Coronary artery (tissue), 2 donors: Measurements from ENCODE around the gene TNRC18.
"Not testable (repeated sequence)": the region's sequence is repeated elsewhere in the genome, so short reads cannot be mapped to it uniquely, and the experiment has no call there.

Experiments
- DNase-seq: peaks from one replicate; pipeline ENCODE4 v3.0.0-alpha.2; 2017; ENCODE audit warnings: low spot score
- H3K27ac ChIP-seq, 2 donors: fragments of 200-600 bp; sonication (generic); one replicate each; pipeline ENCODE4 v1.5.1; 2016 to 2019
- H3K4me3 ChIP-seq: fragments of 200-600 bp; sonication (generic); 2 replicates; pipeline ENCODE4 v1.5.1; 2016; ENCODE audit warnings: mild to moderate bottlenecking, moderate library complexity
- TF ChIP-seq, protein P1 (sequence below): fragments of 200-600 bp; sonication (generic); IDR thresholded peaks from one replicate; pipeline ENCODE4 v1.5.1; 2019; ENCODE audit warnings: antibody characterized with exemption

TNRC18 gene

DNA sequence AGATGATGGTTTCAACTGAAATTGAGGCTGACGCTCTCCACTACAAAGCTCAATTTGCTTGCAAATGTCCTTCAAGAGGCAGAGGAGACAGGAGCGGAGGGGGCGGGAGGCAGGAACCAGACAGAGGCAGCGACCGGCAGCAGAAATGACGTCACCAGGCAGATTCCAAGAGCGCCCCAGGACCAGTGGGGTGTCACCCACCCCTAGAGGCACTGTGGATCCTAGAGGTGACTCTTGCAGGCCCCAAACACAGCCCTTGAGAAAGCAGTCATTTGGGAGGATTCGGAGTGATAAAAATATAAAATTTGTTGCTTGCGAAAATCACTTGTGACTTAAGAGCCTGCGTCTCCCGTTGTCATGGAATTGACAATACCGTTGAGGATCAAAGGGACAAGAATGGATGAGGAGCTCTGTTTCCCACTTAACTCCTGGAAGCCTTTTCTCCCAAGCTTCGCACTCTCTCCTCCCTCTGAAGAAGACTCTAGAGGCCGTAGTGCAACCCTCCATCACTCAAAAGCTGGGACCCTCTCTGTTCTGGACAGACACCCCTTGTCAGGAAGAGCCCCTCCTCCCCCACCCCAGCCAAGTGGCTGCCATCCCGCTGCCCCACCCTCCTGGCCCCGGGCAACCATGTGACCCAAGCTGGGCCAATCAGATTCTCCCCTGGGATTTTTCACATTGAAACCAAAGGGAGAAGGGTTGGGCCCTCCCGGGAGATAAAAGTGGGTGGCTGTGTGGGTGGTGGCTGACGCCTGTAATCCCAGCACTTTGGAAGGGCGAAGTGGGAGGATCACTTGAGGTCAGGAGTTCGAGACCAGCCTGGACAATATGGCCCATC, 157.2 kb downstream of the TNRC18 start:
- H3K27ac ChIP-seq, result no peak overlapping the region
- TF ChIP-seq, protein P1, sequence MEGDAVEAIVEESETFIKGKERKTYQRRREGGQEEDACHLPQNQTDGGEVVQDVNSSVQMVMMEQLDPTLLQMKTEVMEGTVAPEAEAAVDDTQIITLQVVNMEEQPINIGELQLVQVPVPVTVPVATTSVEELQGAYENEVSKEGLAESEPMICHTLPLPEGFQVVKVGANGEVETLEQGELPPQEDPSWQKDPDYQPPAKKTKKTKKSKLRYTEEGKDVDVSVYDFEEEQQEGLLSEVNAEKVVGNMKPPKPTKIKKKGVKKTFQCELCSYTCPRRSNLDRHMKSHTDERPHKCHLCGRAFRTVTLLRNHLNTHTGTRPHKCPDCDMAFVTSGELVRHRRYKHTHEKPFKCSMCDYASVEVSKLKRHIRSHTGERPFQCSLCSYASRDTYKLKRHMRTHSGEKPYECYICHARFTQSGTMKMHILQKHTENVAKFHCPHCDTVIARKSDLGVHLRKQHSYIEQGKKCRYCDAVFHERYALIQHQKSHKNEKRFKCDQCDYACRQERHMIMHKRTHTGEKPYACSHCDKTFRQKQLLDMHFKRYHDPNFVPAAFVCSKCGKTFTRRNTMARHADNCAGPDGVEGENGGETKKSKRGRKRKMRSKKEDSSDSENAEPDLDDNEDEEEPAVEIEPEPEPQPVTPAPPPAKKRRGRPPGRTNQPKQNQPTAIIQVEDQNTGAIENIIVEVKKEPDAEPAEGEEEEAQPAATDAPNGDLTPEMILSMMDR, result no peak
- no peak for DNase-seq
- no peak overlapping the region for H3K4me3 ChIP-seq

DNA sequence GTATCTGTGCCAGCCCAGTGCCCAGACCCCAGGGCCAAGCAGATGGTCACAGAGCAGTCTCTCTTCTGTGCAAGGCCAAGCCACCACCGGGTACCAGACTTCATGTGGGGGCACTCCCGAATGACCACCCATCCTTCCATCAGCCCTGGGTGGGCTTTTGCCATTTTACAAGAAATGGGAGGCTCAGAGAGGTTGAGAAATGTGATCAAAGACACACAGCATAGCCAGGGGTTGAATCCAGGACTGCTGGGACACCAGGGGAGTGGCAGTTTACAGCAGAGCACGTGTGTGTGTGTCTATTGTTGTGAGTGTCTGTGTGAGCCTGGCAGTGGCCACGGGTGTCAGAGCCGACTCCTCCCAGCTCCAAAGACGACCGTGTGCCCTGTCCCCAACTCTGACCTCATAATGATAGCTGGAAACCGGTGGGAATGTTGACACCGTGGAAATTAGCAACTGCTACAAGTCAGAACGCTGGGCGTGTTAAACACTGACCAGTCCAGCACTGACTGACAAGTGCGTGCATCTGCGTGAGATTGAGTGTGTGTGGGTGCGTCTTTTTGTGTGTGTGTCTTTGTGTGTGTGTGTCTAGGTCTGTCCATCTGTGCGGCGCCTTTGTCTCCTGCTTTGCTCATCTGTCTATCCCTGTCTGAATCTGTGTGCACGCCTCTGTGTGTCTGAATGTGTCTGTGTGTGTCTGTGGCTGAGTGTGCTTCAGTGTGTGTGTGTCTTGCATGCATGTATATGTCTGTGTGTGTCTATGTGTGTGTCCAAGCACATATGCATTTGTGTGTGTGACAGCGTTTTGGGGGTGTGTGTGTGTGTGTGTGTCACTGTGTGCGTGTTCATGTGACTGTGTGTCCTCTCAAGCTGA, 158.1 kb downstream of the TNRC18 start:
- Histone ChIP-seq H3K27ac (no peak overlapping the region), H3K4me3 (no peak overlapping the region)
- DNase-seq, result no peak
- TF ChIP-seq, protein P1, result no peak

DNA sequence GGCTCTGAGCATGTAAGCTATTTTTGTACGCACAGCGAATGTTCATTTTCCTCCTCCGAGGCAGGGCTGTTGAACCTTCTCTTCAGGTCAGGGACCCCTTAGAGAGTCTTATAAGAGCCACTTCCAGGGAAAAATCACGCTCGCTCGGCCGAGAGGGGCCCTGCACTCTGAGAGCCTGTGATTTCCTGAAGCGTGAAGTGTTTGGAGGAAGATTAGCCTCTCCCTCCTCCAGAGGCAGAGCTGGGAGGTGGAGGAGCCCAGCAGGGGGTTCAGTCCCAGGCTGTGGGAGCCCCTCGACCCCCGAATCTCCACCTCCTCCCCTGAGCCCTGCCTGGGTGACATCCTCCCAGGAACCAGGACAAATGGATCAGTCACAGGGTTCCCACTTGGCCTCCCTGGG, 160.6 kb downstream of the TNRC18 start:
- not testable (repeated sequence) for H3K4me3 ChIP-seq, DNase-seq, H3K27ac ChIP-seq

DNA sequence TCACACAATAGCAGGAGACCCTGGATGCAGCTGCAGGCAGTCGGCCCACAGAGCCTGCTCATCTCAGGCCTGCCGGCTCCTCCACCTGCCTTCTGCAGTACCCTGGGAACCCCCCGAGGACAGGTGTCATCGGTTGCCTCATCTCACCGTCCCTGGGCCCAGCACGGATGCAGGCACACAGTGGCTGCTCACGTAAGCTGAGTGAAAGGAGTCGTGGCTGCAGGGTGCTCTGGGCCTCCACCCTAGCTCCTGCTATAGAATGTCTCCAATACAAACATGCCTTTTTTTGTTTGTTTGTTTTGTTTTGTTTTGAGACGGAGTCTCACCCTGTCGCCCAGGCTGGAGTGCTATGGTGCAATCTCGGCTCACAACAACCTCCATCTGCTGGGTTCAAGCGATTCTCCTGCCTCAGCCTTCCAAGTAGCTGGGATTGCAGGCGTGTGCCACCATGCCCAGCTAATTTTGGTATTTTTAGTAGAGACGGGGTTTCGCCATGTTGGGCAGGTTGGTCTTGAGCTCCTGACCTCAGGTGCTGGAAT, 163.0 kb downstream of the TNRC18 start:
- H3K4me3 ChIP-seq, DNase-seq, H3K27ac ChIP-seq: not testable (repeated sequence)
